HCT116 (cell line): ENCODE data around the gene GBE1. TPM values are rescaled to one million over a fixed set of nuclear protein-coding genes. Genes with fewer than 3 reads are reported as not detected.

ENCODE experiments used
- ATAC-seq: fragments of 200-7000 bp; cut with Tn5 transposase; 2 replicates; pipeline ENCODE4 v1.9.1; 2020; ENCODE audit warnings: mild to moderate bottlenecking, moderate library complexity
- BruUV-seq: library from RNA; stranded (reverse); fragments of 400-500 nt; replicated peaks from 2 replicates; lab custom pipeline; 2021; lab: Mats Ljungman, UMichigan
- CTCF ChIA-PET: fragments of 300-600 bp; sonication (Branson Sonifier 250); formaldehyde crosslinking; loops from one replicate; lab custom pipeline; 2021; ENCODE audit warnings: antibody characterized with exemption; lab: Charles Lee
- POLR2A ChIA-PET: fragments of 300-600, 350-600 bp; sonication (Branson Sonifier 250); formaldehyde crosslinking; loops from one replicate; lab custom pipeline; 2021; ENCODE audit warnings: antibody characterized with exemption; lab: Charles Lee
- RAD21 ChIA-PET, 2 experiments: fragments of 300-600 bp; sonication (Branson Sonifier 250); formaldehyde crosslinking; loops; one replicate each; lab custom pipeline; 2023; ENCODE audit warnings: low total read pairs in 2 of 2; ENCODE audit not compliant: uncharacterized antibody in 2 of 2, unreplicated experiment in 2 of 2, low non-redundant PET in 1 of 2; lab: Charles Lee
- DNase-seq: peaks from one replicate; pipeline ENCODE4 v3.0.0-alpha.2; 2010; ENCODE audit warnings: low read depth, low spot score
- H2AFZ ChIP-seq: fragments of 200-600 bp; shearing (Covaris generic), sonication (generic); 2 replicates; pipeline ENCODE4 v1.6.1; 2017; ENCODE audit warnings: low read depth, mixed run types, mixed read lengths, antibody characterized with exemption, low read length; ENCODE audit not compliant: poor library complexity, severe bottlenecking
- H3K27ac ChIP-seq: 2 replicates; pipeline ENCODE4 v1.5.1; 2012; ENCODE audit warnings: low read depth, low read length
- H3K27me3 ChIP-seq: fragments of 200-600 bp; sonication (generic); 2 replicates; pipeline ENCODE4 v1.6.1; 2016; ENCODE audit warnings: mixed run types, low read length, mixed read lengths; ENCODE audit not compliant: insufficient read depth
- H3K36me3 ChIP-seq, 2 experiments: fragments of 200-500 bp in 1 of 2; fragments of 200-600 bp in 1 of 2; sonication (Bioruptor generic) in 1 of 2; sonication (generic) in 1 of 2; 2 replicates each; pipeline versions ENCODE4 v1.5.1 to v1.6.1; 2014 to 2016; ENCODE audit warnings: low read length in 2 of 2, inconsistent platforms in 1 of 2, mixed read lengths in 1 of 2, mixed run types in 1 of 2; ENCODE audit not compliant: insufficient read depth in 2 of 2, control insufficient read depth in 1 of 2
- H3K4me1 ChIP-seq, 2 experiments: fragments of 200-600 bp in 1 of 2; sonication (generic) in 1 of 2; 2 replicates each; pipeline versions ENCODE4 v1.5.1 to v1.6.1; 2012 to 2017; ENCODE audit warnings: low read length in 2 of 2, inconsistent platforms in 1 of 2, mild to moderate bottlenecking in 1 of 2, mixed read lengths in 1 of 2, mixed run types in 1 of 2, moderate library complexity in 1 of 2; ENCODE audit not compliant: insufficient read depth in 2 of 2, control insufficient read depth in 1 of 2
- H3K4me2 ChIP-seq: fragments of 200-600 bp; sonication (generic); 2 replicates; pipeline ENCODE4 v1.6.1; 2017; ENCODE audit warnings: mixed run types, low read length, mixed read lengths
- H3K4me3 ChIP-seq, 2 experiments: fragments of 200-600 bp in 1 of 2; sonication (generic) in 1 of 2; replicated peaks in 1 of 2; 2 replicates each; pipeline ENCODE4 v1.5.1; 2011 to 2016; ENCODE audit warnings: low read length in 2 of 2, control low read depth in 1 of 2, low read depth in 1 of 2, mild to moderate bottlenecking in 1 of 2, mixed read lengths in 1 of 2, mixed run types in 1 of 2
- H3K79me2 ChIP-seq: fragments of 200-600 bp; sonication (generic); 2 replicates; pipeline ENCODE4 v1.6.1; 2017; ENCODE audit warnings: mild to moderate bottlenecking, mixed run types, low read length, moderate library complexity, mixed read lengths; ENCODE audit not compliant: insufficient read depth
- H3K9ac ChIP-seq: fragments of 200-600 bp; sonication (generic); 2 replicates; pipeline ENCODE4 v1.6.1; 2016; ENCODE audit warnings: low read length, mixed read lengths
- H3K9me2 ChIP-seq: fragments of 200-600 bp; sonication (generic), shearing (Covaris generic); 2 replicates; pipeline ENCODE4 v1.6.1; 2017; ENCODE audit warnings: mixed run types, mild to moderate bottlenecking, moderate library complexity; ENCODE audit not compliant: insufficient read depth
- H3K9me3 ChIP-seq, 2 experiments: fragments of 200-500 bp in 1 of 2; fragments of 200-600 bp in 1 of 2; sonication (Bioruptor generic) in 1 of 2; sonication (generic) in 1 of 2; 2 replicates each; pipeline ENCODE4 v1.6.1; 2014 to 2017; ENCODE audit warnings: low read length in 2 of 2, mixed read lengths in 2 of 2, inconsistent platforms in 1 of 2, low read depth in 1 of 2, mild to moderate bottlenecking in 1 of 2, mixed run types in 1 of 2, moderate library complexity in 1 of 2; ENCODE audit not compliant: control insufficient read depth in 1 of 2, insufficient read depth in 1 of 2
- H4K20me1 ChIP-seq: fragments of 200-600 bp; sonication (generic), shearing (Covaris generic); 2 replicates; pipeline ENCODE4 v1.6.1; 2017; ENCODE audit warnings: mixed run types, mild to moderate bottlenecking, moderate library complexity; ENCODE audit not compliant: insufficient read depth
- CBX3 ChIP-seq: IDR thresholded peaks from 2 replicates; pipeline ENCODE4 v1.6.1; 2012; ENCODE audit warnings: low read depth
- CEBPB ChIP-seq: IDR thresholded peaks from 2 replicates; pipeline ENCODE4 v1.6.1; 2012; ENCODE audit warnings: low read depth
- EGR1 ChIP-seq: IDR thresholded peaks from 2 replicates; pipeline ENCODE4 v1.6.1; 2012; ENCODE audit warnings: low read depth
- ELF1 ChIP-seq: IDR thresholded peaks from 2 replicates; pipeline ENCODE4 v1.6.1; 2012; ENCODE audit warnings: low read depth, borderline replicate concordance
- EZH2 ChIP-seq: fragments of 200-600 bp; sonication (generic); IDR thresholded peaks from 2 replicates; pipeline ENCODE4 v1.6.1; 2017; ENCODE audit warnings: antibody characterized with exemption, mixed run types
- EZH2phosphoT487 ChIP-seq: fragments of 200-600 bp; IDR thresholded peaks from 2 replicates; pipeline ENCODE4 v1.6.1; 2018; ENCODE audit warnings: antibody characterized with exemption, borderline replicate concordance
- JUND ChIP-seq: IDR thresholded peaks from 2 replicates; pipeline ENCODE4 v1.6.1; 2012
- POLR2A ChIP-seq: IDR thresholded peaks from 2 replicates; pipeline ENCODE4 v1.7.0; 2011; ENCODE audit warnings: borderline replicate concordance; ENCODE audit not compliant: insufficient read depth, insufficient read length; ENCODE audit errors: extremely low read depth
- RAD21 ChIP-seq: IDR thresholded peaks from 2 replicates; pipeline ENCODE4 v1.6.1; 2012; ENCODE audit warnings: low read depth, mild to moderate bottlenecking
- SIN3A ChIP-seq: IDR thresholded peaks from 2 replicates; pipeline ENCODE4 v1.6.1; 2012; ENCODE audit warnings: low read depth
- SP1 ChIP-seq: IDR thresholded peaks from 2 replicates; pipeline ENCODE4 v1.6.1; 2012; ENCODE audit warnings: low read depth
- SRF ChIP-seq: IDR thresholded peaks from 2 replicates; pipeline ENCODE4 v1.6.1; 2012; ENCODE audit warnings: low read depth
- TCF7L2 ChIP-seq: IDR thresholded peaks from 2 replicates; pipeline ENCODE4 v1.7.0; 2011; ENCODE audit warnings: borderline replicate concordance, inconsistent platforms; ENCODE audit not compliant: insufficient read depth, insufficient read length; ENCODE audit errors: extremely low read depth
- ZFX ChIP-seq: fragments of 450-650 bp; IDR thresholded peaks from 2 replicates; pipeline ENCODE4 v1.6.1; 2017
- ZNF274 ChIP-seq: fragments of 200-500 bp; sonication (Bioruptor generic); IDR thresholded peaks from 2 replicates; pipeline ENCODE4 v1.6.1; 2014; ENCODE audit warnings: mild to moderate bottlenecking, low read depth, low read length, inconsistent platforms
- intact Hi-C: fragments of 100-400 bp; cut with micrococcal nuclease; formaldehyde crosslinking; loops from 2 replicates; pipeline ENCODE4 v1.10.0; 2022
- total RNA-seq: library from RNA; stranded (reverse); gene quantifications from one replicate; pipeline ENCODE4 v1.2.1, GENCODE V29; 2021; ENCODE audit not compliant: unreplicated experiment
- TF ChIP-seq, protein P1 (sequence below): IDR thresholded peaks from 2 replicates; pipeline ENCODE4 v1.6.1; 2012
- TF ChIP-seq, protein P2 (sequence below): IDR thresholded peaks from 2 replicates; pipeline ENCODE4 v1.6.1; 2011; ENCODE audit warnings: mild to moderate bottlenecking, low read length, moderate library complexity; ENCODE audit not compliant: insufficient replicate concordance; ENCODE audit errors: extremely low read depth
- TF ChIP-seq, protein P3 (sequence below), 3 experiments: fragments of 200-600 bp in 1 of 3; sonication (generic) in 1 of 3; IDR thresholded peaks in 2 of 3; conservative IDR thresholded peaks in 1 of 3; 2 replicates each; pipeline ENCODE4 v1.5.1; 2012 to 2017; ENCODE audit warnings: low read depth in 2 of 3, low read length in 2 of 3, antibody characterized with exemption in 1 of 3, borderline replicate concordance in 1 of 3, control low read depth in 1 of 3, mild to moderate bottlenecking in 1 of 3, mixed read lengths in 1 of 3, mixed run types in 1 of 3, moderate library complexity in 1 of 3; ENCODE audit not compliant: insufficient read depth in 1 of 3
- TF ChIP-seq, protein P4 (sequence below): IDR thresholded peaks from 2 replicates; pipeline ENCODE4 v1.6.1; 2012

GBE1 gene
- total RNA-seq, 1 experiment from 2014 or later: 27.7 TPM

DNA sequence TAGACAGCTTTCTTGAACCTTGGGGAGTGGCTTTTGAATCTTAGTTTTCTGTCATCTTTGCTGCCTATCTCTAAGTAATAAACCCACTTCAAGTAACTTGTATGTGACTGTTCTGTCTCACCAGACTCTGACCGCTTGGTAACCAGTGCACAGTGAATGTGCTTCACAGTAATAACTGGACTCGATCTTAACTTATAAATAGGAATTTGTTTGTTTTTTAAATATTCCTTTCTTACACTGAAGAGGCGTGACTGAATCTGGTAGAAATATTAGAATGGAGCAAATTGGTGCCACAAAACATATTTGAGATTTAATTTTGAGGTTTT, 318.0 kb downstream of the GBE1 start:
- no peaks in the 10 kb centered on the region for H3K79me2 ChIP-seq
- RAD21 ChIA-PET: no interaction called here
- no TSS peak for BruUV-seq
- H3K36me3 ChIP-seq: no peaks in the 10 kb centered on the region
- no peak overlapping the region for H3K27ac ChIP-seq
- TF ChIP-seq EGR1 (no peak), POLR2A (no peak), TCF7L2 (no peak), SIN3A (no peak), RAD21 (no peak), EZH2phosphoT487 (no peak), SP1 (no peak), JUND (no peak), CBX3 (no peak), CEBPB (no peak), SRF (no peak), ZNF274 (no peak), ZFX (no peak), EZH2 (no peak), ELF1 (no peak)
- TF ChIP-seq, protein P1, sequence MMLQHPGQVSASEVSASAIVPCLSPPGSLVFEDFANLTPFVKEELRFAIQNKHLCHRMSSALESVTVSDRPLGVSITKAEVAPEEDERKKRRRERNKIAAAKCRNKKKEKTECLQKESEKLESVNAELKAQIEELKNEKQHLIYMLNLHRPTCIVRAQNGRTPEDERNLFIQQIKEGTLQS: no peak
- TF ChIP-seq, protein P2, sequence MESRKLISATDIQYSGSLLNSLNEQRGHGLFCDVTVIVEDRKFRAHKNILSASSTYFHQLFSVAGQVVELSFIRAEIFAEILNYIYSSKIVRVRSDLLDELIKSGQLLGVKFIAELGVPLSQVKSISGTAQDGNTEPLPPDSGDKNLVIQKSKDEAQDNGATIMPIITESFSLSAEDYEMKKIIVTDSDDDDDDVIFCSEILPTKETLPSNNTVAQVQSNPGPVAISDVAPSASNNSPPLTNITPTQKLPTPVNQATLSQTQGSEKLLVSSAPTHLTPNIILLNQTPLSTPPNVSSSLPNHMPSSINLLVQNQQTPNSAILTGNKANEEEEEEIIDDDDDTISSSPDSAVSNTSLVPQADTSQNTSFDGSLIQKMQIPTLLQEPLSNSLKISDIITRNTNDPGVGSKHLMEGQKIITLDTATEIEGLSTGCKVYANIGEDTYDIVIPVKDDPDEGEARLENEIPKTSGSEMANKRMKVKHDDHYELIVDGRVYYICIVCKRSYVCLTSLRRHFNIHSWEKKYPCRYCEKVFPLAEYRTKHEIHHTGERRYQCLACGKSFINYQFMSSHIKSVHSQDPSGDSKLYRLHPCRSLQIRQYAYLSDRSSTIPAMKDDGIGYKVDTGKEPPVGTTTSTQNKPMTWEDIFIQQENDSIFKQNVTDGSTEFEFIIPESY: no peak
- TF ChIP-seq, protein P3, sequence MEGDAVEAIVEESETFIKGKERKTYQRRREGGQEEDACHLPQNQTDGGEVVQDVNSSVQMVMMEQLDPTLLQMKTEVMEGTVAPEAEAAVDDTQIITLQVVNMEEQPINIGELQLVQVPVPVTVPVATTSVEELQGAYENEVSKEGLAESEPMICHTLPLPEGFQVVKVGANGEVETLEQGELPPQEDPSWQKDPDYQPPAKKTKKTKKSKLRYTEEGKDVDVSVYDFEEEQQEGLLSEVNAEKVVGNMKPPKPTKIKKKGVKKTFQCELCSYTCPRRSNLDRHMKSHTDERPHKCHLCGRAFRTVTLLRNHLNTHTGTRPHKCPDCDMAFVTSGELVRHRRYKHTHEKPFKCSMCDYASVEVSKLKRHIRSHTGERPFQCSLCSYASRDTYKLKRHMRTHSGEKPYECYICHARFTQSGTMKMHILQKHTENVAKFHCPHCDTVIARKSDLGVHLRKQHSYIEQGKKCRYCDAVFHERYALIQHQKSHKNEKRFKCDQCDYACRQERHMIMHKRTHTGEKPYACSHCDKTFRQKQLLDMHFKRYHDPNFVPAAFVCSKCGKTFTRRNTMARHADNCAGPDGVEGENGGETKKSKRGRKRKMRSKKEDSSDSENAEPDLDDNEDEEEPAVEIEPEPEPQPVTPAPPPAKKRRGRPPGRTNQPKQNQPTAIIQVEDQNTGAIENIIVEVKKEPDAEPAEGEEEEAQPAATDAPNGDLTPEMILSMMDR (IDR thresholded peaks at IDR 0.05 in 2 of 3, conservative IDR thresholded peaks at IDR 0.05 in 1 of 3; ENCODE audit: borderline replicate concordance in 1 of 3, insufficient read depth in 1 of 3, low read depth in 2 of 3, low read length in 2 of 3): no peak
- TF ChIP-seq, protein P4, sequence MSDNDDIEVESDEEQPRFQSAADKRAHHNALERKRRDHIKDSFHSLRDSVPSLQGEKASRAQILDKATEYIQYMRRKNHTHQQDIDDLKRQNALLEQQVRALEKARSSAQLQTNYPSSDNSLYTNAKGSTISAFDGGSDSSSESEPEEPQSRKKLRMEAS: no peak
- peaks cover 12% of the 10 kb centered on the region for H3K27me3 ChIP-seq
- H4K20me1 ChIP-seq: no peaks in the 10 kb centered on the region
- H3K9ac ChIP-seq: no peak overlapping the region
- intact Hi-C loops: no loop called here
- H3K4me3 ChIP-seq: no peak overlapping the region
- no peaks in the 10 kb centered on the region for H3K9me3 ChIP-seq
- DNase-seq (no peak), ATAC-seq (no peak)
- CTCF ChIA-PET: no interaction called here
- H3K9me2 ChIP-seq: no peaks in the 10 kb centered on the region
- no peak overlapping the region for H2AFZ ChIP-seq
- H3K4me2 ChIP-seq: no peak overlapping the region
- H3K4me1 ChIP-seq: no peaks in the 10 kb centered on the region
- POLR2A ChIA-PET: no interaction called here
